ENCODE measurements around the gene TNFAIP3. TPM values are rescaled to one million over a fixed set of nuclear protein-coding genes. Genes with fewer than 3 reads are reported as not detected.

The TNFAIP3 gene
- polyA plus RNA-seq, 1 donor from 2014 or later = 40.7 TPM

GRCh38 chr6:137875058-137875520 is 8.0 kb downstream of the TNFAIP3 start:
- peaks cover 36 to 55% (median 49%) of the 10 kb centered on the region in 3 donors for H3K4me1 Mint-ChIP-seq
- peak overlapping the region; percentile 23 to 89 (median 59) for H3K27ac Mint-ChIP-seq
- H3K9me3 Mint-ChIP-seq = no peaks in the 10 kb centered on the region
- H3K4me3 Mint-ChIP-seq = peak overlapping the region in 2 of 4 donors; percentile 17
- no peaks in the 10 kb centered on the region for H3K27me3 Mint-ChIP-seq
- peaks cover 4% of the 10 kb centered on the region for H3K36me3 Mint-ChIP-seq

GRCh38 chr6:137875606-137876005 is 8.5 kb downstream of the TNFAIP3 start:
- H3K4me1 Mint-ChIP-seq = peaks cover 32 to 50% (median 44%) of the 10 kb centered on the region in 3 donors
- no peaks in the 10 kb centered on the region for H3K9me3 Mint-ChIP-seq
- H3K27me3 Mint-ChIP-seq = no peaks in the 10 kb centered on the region
- peak overlapping the region; percentile 23 to 89 (median 39) for H3K27ac Mint-ChIP-seq
- H3K4me3 Mint-ChIP-seq = no peak overlapping the region
- H3K36me3 Mint-ChIP-seq = peaks cover 4% of the 10 kb centered on the region

GRCh38 chr6:137876547-137876946 is 9.5 kb downstream of the TNFAIP3 start:
- Mint-ChIP-seq H3K27me3 (no peaks in the 10 kb centered on the region), H3K9me3 (no peaks in the 10 kb centered on the region), H3K36me3 (peaks cover 4% of the 10 kb centered on the region), H3K4me3 (no peak overlapping the region), H3K27ac (peak overlapping the region in 1 of 3 donors; percentile 69), H3K4me1 (peaks cover 24 to 40% (median 34%) of the 10 kb centered on the region in 3 donors)

DNA sequence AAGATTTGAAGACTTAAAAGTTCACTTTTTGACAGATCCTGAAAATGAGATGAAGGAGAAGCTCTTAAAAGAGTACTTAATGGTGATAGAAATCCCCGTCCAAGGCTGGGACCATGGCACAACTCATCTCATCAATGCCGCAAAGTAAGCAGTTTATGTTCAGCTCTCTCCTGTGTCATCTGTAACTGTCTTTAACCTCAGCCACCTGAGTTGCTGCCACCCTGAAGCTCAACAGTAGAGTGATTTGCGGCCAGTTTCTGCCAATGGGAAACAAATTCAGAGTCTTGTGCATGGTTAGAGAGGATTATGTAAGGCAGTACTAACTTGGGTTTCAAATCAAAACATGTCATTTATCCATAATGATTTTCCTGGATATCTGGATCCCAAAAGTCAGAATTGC is 10.1 kb downstream of the TNFAIP3 start:
- Mint-ChIP-seq H3K27me3 (no peaks in the 10 kb centered on the region), H3K4me1 (peaks cover 21 to 35% (median 29%) of the 10 kb centered on the region in 3 donors), H3K27ac (peak overlapping the region in 1 of 3 donors; percentile 69), H3K36me3 (peaks cover 4% of the 10 kb centered on the region), H3K4me3 (no peak overlapping the region), H3K9me3 (no peaks in the 10 kb centered on the region)

GRCh38 chr6:137877606-137878005 is 10.5 kb downstream of the TNFAIP3 start:
- peaks cover 4% of the 10 kb centered on the region for H3K36me3 Mint-ChIP-seq
- H3K4me3 Mint-ChIP-seq = no peak overlapping the region
- H3K4me1 Mint-ChIP-seq = peaks cover 16 to 33% (median 26%) of the 10 kb centered on the region in 3 donors
- no peaks in the 10 kb centered on the region for H3K27me3 Mint-ChIP-seq
- H3K9me3 Mint-ChIP-seq = no peaks in the 10 kb centered on the region
- H3K27ac Mint-ChIP-seq = peak overlapping the region in 2 of 3 donors; percentile 67 to 69

DNA sequence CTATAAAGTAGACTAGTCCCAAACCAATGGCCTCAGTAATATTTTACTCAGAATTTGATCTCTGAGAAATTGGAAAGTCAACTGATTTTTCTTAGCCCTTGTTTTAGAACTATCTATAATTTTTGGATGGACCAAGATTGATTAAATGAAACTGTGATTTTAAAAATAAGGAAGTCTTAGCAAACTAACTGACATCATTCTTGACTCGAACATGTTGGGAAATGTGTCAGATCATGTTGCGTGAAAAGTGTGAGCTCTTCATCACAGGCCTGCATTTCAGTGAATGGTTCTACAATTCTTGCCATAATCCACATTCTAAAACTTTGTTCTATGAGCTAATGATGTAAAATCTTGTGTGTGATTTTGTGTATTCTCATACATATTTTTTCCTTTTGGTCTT is 11.0 kb downstream of the TNFAIP3 start:
- H3K4me3 Mint-ChIP-seq = no peak overlapping the region
- H3K4me1 Mint-ChIP-seq = peaks cover 12 to 33% (median 26%) of the 10 kb centered on the region in 3 donors
- no peaks in the 10 kb centered on the region for H3K27me3 Mint-ChIP-seq
- no peaks in the 10 kb centered on the region for H3K9me3 Mint-ChIP-seq
- H3K27ac Mint-ChIP-seq = peak overlapping the region in 2 of 3 donors; percentile 67 to 69
- peaks cover 4% of the 10 kb centered on the region for H3K36me3 Mint-ChIP-seq

GRCh38 chr6:137878486-137879285 is 11.6 kb downstream of the TNFAIP3 start:
- H3K4me3 Mint-ChIP-seq = no peak overlapping the region
- H3K27ac Mint-ChIP-seq = peak overlapping the region in 2 of 3 donors; percentile 67 to 69
- H3K36me3 Mint-ChIP-seq = peaks cover 7% of the 10 kb centered on the region
- no peaks in the 10 kb centered on the region for H3K27me3 Mint-ChIP-seq
- no peaks in the 10 kb centered on the region for H3K9me3 Mint-ChIP-seq
- peaks cover 9 to 31% (median 26%) of the 10 kb centered on the region in 3 donors for H3K4me1 Mint-ChIP-seq

- H3K4me3 Mint-ChIP-seq = no peak overlapping the region
Measured at GRCh38 chr6:137879299-137879698, 12.2 kb downstream of the TNFAIP3 start.

GRCh38 chr6:137879885-137880745 is 13.1 kb downstream of the TNFAIP3 start:
- Mint-ChIP-seq H3K4me1 (peaks cover 11 to 25% (median 20%) of the 10 kb centered on the region in 3 donors), H3K36me3 (peaks cover 7% of the 10 kb centered on the region), H3K27me3 (no peaks in the 10 kb centered on the region), H3K9me3 (no peaks in the 10 kb centered on the region), H3K4me3 (no peak overlapping the region), H3K27ac (peak overlapping the region in 1 of 3 donors; percentile 83)

More at GRCh38 chr6:137879299-137879698, 12.2 kb downstream of the TNFAIP3 start:
- Mint-ChIP-seq H3K4me1 (peaks cover 9 to 29% (median 27%) of the 10 kb centered on the region in 3 donors), H3K27ac (peak overlapping the region in 2 of 3 donors; percentile 67 to 69), H3K27me3 (no peaks in the 10 kb centered on the region), H3K36me3 (peaks cover 7% of the 10 kb centered on the region), H3K9me3 (no peaks in the 10 kb centered on the region)

GRCh38 chr6:137880746-137881521 is 13.9 kb downstream of the TNFAIP3 start:
- H3K36me3 Mint-ChIP-seq = peaks cover 7% of the 10 kb centered on the region
- H3K27me3 Mint-ChIP-seq = no peaks in the 10 kb centered on the region
- no peak overlapping the region for H3K4me3 Mint-ChIP-seq
- peaks cover 10 to 25% (median 18%) of the 10 kb centered on the region in 3 donors for H3K4me1 Mint-ChIP-seq
- H3K27ac Mint-ChIP-seq = peak overlapping the region in 1 of 3 donors; percentile 83
- no peaks in the 10 kb centered on the region for H3K9me3 Mint-ChIP-seq

DNA sequence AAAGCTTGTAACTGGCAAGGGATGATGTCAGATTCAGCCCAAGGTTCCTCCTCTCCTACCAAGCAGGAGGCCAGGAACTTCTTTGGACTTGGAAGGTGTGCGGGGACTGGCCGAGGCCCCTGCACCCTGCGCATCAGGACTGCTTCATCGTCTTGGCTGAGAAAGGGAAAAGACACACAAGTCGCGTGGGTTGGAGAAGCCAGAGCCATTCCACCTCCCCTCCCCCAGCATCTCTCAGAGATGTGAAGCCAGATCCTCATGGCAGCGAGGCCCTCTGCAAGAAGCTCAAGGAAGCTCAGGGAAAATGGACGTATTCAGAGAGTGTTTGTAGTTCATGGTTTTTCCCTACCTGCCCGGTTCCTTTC is 14.4 kb downstream of the TNFAIP3 start:
- no peaks in the 10 kb centered on the region for H3K27me3 Mint-ChIP-seq
- peak overlapping the region in 2 of 4 donors; percentile 12 to 17 for H3K4me3 Mint-ChIP-seq
- no peaks in the 10 kb centered on the region for H3K9me3 Mint-ChIP-seq
- peaks cover 9 to 25% (median 17%) of the 10 kb centered on the region in 3 donors for H3K4me1 Mint-ChIP-seq
- peak overlapping the region in 2 of 3 donors; percentile 47 to 83 for H3K27ac Mint-ChIP-seq
- peaks cover 7% of the 10 kb centered on the region for H3K36me3 Mint-ChIP-seq

DNA sequence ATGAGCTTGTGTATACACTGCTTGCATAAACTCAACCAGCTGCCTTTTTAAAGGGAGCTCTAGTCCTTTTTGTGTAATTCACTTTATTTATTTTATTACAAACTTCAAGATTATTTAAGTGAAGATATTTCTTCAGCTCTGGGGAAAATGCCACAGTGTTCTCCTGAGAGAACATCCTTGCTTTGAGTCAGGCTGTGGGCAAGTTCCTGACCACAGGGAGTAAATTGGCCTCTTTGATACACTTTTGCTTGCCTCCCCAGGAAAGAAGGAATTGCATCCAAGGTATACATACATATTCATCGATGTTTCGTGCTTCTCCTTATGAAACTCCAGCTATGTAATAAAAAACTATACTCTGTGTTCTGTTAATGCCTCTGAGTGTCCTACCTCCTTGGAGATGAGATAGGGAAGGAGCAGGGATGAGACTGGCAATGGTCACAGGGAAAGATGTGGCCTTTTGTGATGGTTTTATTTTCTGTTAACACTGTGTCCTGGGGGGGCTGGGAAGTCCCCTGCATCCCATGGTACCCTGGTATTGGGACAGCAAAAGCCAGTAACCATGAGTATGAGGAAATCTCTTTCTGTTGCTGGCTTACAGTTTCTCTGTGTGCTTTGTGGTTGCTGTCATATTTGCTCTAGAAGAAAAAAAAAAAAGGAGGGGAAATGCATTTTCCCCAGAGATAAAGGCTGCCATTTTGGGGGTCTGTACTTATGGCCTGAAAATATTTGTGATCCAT is 15.3 kb downstream of the TNFAIP3 start:
- peaks cover 9 to 25% (median 17%) of the 10 kb centered on the region in 3 donors for H3K4me1 Mint-ChIP-seq
- H3K36me3 Mint-ChIP-seq = peaks cover 10% of the 10 kb centered on the region

GRCh38 chr6:137883400-137884148 is 16.5 kb downstream of the TNFAIP3 start:
- Mint-ChIP-seq H3K27me3 (no peaks in the 10 kb centered on the region), H3K27ac (peak overlapping the region; percentile 84 to 93 (median 85)), H3K9me3 (peaks cover 0 to 2% (median 0%) of the 10 kb centered on the region in 3 donors), H3K36me3 (peaks cover 11% of the 10 kb centered on the region), H3K4me1 (peaks cover 9 to 16% (median 13%) of the 10 kb centered on the region in 3 donors), H3K4me3 (peak overlapping the region in 2 of 4 donors; percentile 23 to 51)

More for the DNA sequence above, 15.3 kb downstream of the TNFAIP3 start:
- Mint-ChIP-seq H3K27me3 (no peaks in the 10 kb centered on the region), H3K4me3 (no peak overlapping the region), H3K9me3 (no peaks in the 10 kb centered on the region), H3K27ac (peak overlapping the region; percentile 39 to 87 (median 79))

Measured in IgD-negative memory B cell (primary cell).